ENCODE results near the gene SCRN1.
A peak's percentile ranks its signal among the peaks of the same experiment; 100 is the strongest.

SCRN1 gene

GRCh38 chr7:29989257-29989995 lies at the start of gene SCRN1:
TSS of gene SCRN1 (minus strand) at chr7:29989801. CDS start at chr7:29969067, 20,734 bp downstream.
- DNase-seq, result peak; percentile 54

GRCh38 chr7:30038196-30038980 lies 48.8 kb upstream of the SCRN1 start:
- DNase-seq, result no peak

- no peak for DNase-seq
Observed at GRCh38 chr7:30036220-30036619, 46.6 kb upstream of the SCRN1 start.

GRCh38 chr7:30034501-30034900 lies 44.9 kb upstream of the SCRN1 start:
- peak; percentile 72 for DNase-seq

- no peak for DNase-seq
Observed at GRCh38 chr7:30032310-30033125, 42.9 kb upstream of the SCRN1 start.

- DNase-seq, result peak; percentile 54
Observed at GRCh38 chr7:30029696-30030095, 40.1 kb upstream of the SCRN1 start.

GRCh38 chr7:30028749-30029635 lies 39.4 kb upstream of the SCRN1 start:
- DNase-seq, result peak; percentile 67

- peak; percentile 91 for DNase-seq
Observed at GRCh38 chr7:30028216-30028748, 38.7 kb upstream of the SCRN1 start, which contains the start of gene PLEKHA8. TSS of gene PLEKHA8 (plus strand) at chr7:30028412. CDS start at chr7:30028763, 351 bp downstream.

- DNase-seq, result no peak
Observed at GRCh38 chr7:30027740-30028215, 38.2 kb upstream of the SCRN1 start.

GRCh38 chr7:30027065-30027456 lies 37.5 kb upstream of the SCRN1 start:
- peak; percentile 61 for DNase-seq

GRCh38 chr7:30026229-30027064 lies 36.8 kb upstream of the SCRN1 start, which contains the start of gene FKBP14:
TSS of gene FKBP14 (minus strand) at chr7:30026702. CDS start at chr7:30026508, 194 bp downstream.
- peak; percentile 100 for DNase-seq

GRCh38 chr7:30023524-30023923 lies 33.9 kb upstream of the SCRN1 start:
- DNase-seq, result no peak

- no peak for DNase-seq
Observed at GRCh38 chr7:30022991-30023390, 33.4 kb upstream of the SCRN1 start.

GRCh38 chr7:30020535-30020934 lies 30.9 kb upstream of the SCRN1 start:
- DNase-seq, result no peak

GRCh38 chr7:30019960-30020359 lies 30.4 kb upstream of the SCRN1 start:
- DNase-seq, result no peak

GRCh38 chr7:30019387-30019786 lies 29.8 kb upstream of the SCRN1 start:
- peak; percentile 39 for DNase-seq

GRCh38 chr7:30018451-30018850 lies 28.9 kb upstream of the SCRN1 start:
- no peak for DNase-seq

- DNase-seq, result no peak
Observed at GRCh38 chr7:30012757-30013156, 23.2 kb upstream of the SCRN1 start.

GRCh38 chr7:30010021-30010420 lies 20.4 kb upstream of the SCRN1 start:
- DNase-seq, result no peak

GRCh38 chr7:30005464-30005863 lies 15.9 kb upstream of the SCRN1 start:
- no peak for DNase-seq

GRCh38 chr7:30003098-30003497 lies 13.5 kb upstream of the SCRN1 start:
- no peak for DNase-seq
